Astrocyte of the spinal cord (primary cell): Measurements from ENCODE around the gene COL6A3.

Experiments
- DNase-seq: peaks from one replicate; pipeline ENCODE4 v3.0.0; 2011; ENCODE audit warnings: low read depth, low spot score
- H3K4me3 ChIP-seq: 2 replicates; pipeline ENCODE4 v1.5.1; 2011; ENCODE audit warnings: low read depth, mild to moderate bottlenecking, low read length, moderate library complexity
- in situ Hi-C: cut with HindIII; loops from 2 replicates; pipeline ENCODE4 v1.10.0; 2017; ENCODE audit warnings: low sequenced_read_pairs
- TF ChIP-seq, protein P1 (sequence below): IDR thresholded peaks from 2 replicates; pipeline ENCODE4 v1.5.1; 2012; ENCODE audit warnings: low read depth, mild to moderate bottlenecking, low read length, inconsistent platforms

The COL6A3 gene

DNA sequence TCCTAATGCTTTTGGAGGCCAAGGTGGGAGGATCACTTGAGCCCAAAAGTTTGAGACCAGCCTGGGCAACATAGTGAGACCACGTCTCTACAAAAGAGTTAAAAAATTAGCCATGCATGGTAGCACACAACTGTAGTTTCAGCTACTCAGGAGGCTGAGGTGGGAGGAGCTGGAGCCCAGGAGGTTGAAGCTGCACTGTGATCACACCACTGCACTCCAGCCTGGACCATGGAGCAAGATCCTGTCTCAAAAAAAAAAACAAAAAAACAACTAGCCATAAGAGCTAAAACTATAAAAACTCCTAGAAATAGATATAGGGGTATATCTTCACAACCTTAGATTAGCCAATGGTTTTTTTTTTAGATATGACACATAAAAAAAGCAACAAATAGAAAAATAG, 16.9 kb upstream of the COL6A3 start:
- no peak overlapping the region for H3K4me3 ChIP-seq
- in situ Hi-C loops = no loop called here
- TF ChIP-seq, protein P1, sequence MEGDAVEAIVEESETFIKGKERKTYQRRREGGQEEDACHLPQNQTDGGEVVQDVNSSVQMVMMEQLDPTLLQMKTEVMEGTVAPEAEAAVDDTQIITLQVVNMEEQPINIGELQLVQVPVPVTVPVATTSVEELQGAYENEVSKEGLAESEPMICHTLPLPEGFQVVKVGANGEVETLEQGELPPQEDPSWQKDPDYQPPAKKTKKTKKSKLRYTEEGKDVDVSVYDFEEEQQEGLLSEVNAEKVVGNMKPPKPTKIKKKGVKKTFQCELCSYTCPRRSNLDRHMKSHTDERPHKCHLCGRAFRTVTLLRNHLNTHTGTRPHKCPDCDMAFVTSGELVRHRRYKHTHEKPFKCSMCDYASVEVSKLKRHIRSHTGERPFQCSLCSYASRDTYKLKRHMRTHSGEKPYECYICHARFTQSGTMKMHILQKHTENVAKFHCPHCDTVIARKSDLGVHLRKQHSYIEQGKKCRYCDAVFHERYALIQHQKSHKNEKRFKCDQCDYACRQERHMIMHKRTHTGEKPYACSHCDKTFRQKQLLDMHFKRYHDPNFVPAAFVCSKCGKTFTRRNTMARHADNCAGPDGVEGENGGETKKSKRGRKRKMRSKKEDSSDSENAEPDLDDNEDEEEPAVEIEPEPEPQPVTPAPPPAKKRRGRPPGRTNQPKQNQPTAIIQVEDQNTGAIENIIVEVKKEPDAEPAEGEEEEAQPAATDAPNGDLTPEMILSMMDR = no peak
- no peak for DNase-seq

DNA sequence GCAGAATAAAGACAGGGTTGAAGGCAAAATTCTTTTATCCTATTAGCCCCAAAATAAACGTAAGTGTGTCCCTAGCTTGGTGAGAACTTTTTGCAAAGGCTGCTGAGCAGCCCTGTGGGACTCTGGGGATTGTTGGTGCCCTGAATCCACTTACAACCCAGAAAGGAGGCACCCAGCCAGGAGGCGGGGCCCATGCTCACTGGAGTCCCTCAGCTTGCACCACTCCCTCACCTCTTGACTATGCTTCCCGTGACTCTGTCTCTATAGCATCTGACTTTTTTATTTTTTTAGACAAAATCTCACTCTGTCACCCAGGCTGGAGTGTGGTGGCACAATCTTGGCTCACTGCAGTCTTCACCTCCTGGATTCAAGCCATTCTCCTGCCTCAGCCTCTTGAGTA, 15.8 kb upstream of the COL6A3 start:
- H3K4me3 ChIP-seq = no peak overlapping the region
- in situ Hi-C loops = no loop called here
- TF ChIP-seq, protein P1 = no peak
- no peak for DNase-seq

DNA sequence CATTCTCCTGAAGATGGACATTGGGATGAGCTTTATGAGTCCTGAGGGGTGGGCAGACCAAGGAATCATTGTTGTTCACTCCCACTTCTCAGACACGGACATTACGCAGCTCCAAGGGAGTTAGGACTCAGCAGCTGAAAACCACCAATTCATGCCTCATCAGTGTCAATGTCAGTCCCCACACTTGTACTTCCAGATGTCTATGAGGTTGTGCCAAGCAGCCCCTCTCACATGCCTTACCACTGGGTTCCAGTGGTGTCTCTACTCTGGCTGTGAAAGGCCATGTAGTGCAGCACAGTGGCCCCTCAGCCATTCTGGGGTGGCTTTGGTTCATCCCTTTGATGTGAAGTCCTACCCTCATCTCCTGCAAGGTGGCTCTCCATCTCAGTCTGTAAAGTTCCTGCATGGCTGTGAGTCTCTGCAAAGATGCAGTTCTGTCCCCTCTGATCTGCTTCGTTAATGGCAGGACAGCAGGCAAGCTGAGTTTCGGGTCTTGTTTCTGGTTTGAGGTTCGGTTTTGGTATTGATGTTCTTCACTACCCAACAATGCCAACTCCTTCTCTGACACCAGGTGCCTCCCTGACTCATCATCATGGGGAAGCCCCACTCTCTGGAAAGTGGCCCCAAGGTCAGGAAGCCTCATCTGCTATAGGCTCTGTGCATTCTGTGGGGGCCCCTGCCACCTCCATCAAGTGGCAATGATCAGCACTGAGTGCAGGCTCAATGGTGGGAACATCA, 14.0 kb upstream of the COL6A3 start:
- TF ChIP-seq, protein P1 = no peak
- no peak for DNase-seq
- in situ Hi-C loops = no loop called here
- no peak overlapping the region for H3K4me3 ChIP-seq

DNA sequence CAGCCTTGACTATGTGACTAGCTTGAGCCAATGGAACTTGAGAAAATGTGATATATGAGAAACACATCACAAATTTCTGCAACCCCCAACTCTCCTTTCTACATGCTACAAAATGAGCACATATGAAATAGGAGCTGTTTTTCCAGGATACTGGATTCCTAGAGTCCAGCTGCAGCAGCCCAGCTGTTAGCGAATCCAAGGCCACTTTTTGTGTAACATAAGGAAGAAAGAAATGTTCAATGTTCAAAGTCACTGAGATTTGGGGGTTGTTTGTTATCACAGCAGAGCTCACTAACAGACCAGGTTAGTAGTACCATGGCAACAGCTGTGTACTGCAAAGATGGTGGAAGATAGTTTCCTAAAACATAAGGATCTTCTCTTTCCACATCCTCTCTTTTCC, 12.6 kb upstream of the COL6A3 start:
- no peak for DNase-seq
- in situ Hi-C loops = no loop called here
- TF ChIP-seq, protein P1 = no peak
- H3K4me3 ChIP-seq = no peak overlapping the region

DNA sequence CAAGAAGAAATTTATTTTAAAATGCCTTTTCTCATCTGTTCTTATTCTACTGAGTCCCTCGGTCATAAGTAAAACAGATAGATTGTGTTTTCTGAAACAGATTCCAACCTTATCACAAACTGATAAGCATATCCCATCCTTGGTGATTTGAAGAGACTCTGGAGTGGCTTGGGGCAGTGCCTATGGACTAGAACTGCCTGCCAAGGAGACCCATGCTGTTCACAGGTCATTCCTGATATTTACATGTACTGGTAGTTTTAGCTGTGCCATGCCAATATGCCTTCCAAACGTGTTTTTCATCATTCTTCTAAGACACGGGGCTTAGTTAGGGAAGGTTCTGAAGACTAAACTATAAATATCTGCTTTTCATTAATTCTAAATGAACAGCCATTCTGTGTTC, 11.4 kb upstream of the COL6A3 start:
- no peak overlapping the region for H3K4me3 ChIP-seq
- TF ChIP-seq, protein P1 = no peak
- DNase-seq = no peak
- in situ Hi-C loops = no loop called here

DNA sequence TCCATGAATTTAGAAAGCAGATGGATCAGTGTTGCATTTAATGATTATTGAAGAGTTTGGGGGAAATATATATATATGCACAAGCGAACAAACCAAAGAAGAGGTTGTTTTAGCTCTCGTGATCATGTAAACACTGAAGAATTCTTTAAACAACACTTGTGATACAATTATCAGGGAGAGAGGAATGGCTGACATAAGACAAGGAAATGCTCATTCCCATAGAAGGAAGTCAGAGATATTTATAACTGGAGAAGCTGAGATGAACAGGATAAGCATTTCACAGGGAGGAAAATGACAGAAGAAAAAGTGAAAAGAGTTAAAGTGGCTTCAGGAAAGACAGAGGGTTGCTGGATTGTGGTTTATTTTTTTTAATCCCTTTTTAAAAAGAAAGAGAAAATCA, 10.6 kb upstream of the COL6A3 start:
- H3K4me3 ChIP-seq = no peak overlapping the region
- DNase-seq = no peak
- in situ Hi-C loops = no loop called here
- TF ChIP-seq, protein P1 = no peak

DNA sequence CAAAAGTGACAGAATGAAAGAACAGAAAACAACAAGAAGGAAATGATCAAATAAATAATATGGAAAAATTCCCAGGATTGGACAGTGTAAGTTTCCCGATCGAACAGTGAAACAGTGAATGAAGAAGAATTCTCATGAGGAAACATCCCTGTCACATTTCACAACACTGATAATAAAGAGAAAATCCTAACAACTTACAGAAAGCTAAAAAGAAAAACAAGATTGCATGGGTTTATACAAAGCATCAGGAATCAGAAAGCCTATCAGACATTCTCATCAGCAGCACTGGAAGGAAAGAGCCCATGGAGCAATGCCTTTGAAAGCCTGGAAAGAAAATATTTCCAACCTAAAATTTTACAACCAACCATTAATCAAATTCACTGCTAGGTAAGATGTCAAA, 9.9 kb upstream of the COL6A3 start:
- in situ Hi-C loops = no loop called here
- no peak overlapping the region for H3K4me3 ChIP-seq
- DNase-seq = no peak
- TF ChIP-seq, protein P1 = no peak
